WI38 (cell line): Measurements from ENCODE around the gene HDAC5.
"Not testable (repeated sequence)": the region's sequence is repeated elsewhere in the genome, so short reads cannot be mapped to it uniquely, and the experiment has no call there.

ENCODE experiments used
- H3K4me3 ChIP-seq: 2 replicates; pipeline ENCODE4 v1.5.1; 2011; ENCODE audit warnings: low read depth, mild to moderate bottlenecking, control low read depth, low read length
- CTCF ChIP-seq: IDR thresholded peaks from 2 replicates; pipeline ENCODE4 v1.5.1; 2012; ENCODE audit warnings: low read depth, mild to moderate bottlenecking, control low read depth, low read length

Gene HDAC5

GRCh38 chr17:44043272-44043696 is 80.2 kb downstream of the HDAC5 start:
- no peak overlapping the region for H3K4me3 ChIP-seq
- TF ChIP-seq CTCF: no peak

- no peak for TF ChIP-seq CTCF
- no peak overlapping the region for H3K4me3 ChIP-seq
Measured at GRCh38 chr17:44039829-44040635, 83.4 kb downstream of the HDAC5 start.

GRCh38 chr17:44038604-44039011 is 84.8 kb downstream of the HDAC5 start:
- TF ChIP-seq CTCF: no peak
- H3K4me3 ChIP-seq: no peak overlapping the region

- no peak overlapping the region for H3K4me3 ChIP-seq
- TF ChIP-seq CTCF: no peak
Measured at GRCh38 chr17:44037471-44037870, 86.0 kb downstream of the HDAC5 start.

- not testable (repeated sequence) for H3K4me3 ChIP-seq
Measured at GRCh38 chr17:44034688-44035087, 88.8 kb downstream of the HDAC5 start.

GRCh38 chr17:44033861-44034408 is 89.5 kb downstream of the HDAC5 start:
- H3K4me3 ChIP-seq: no peak overlapping the region
- no peak for TF ChIP-seq CTCF

GRCh38 chr17:44030482-44030881 is 93.0 kb downstream of the HDAC5 start:
- no peak overlapping the region for H3K4me3 ChIP-seq
- TF ChIP-seq CTCF: no peak
